Measurements from ENCODE around the gene UNC13D. TPM values are rescaled to one million over a fixed set of nuclear protein-coding genes. Genes with fewer than 3 reads are reported as not detected.
A peak's percentile ranks its signal among the peaks of the same experiment; 100 is the strongest.
"Not testable (repeated sequence)": the region's sequence is repeated elsewhere in the genome, so short reads cannot be mapped to it uniquely, and the experiment has no call there.

The UNC13D gene
- total RNA-seq, 1 donor from 2014 or later = 6.8 TPM

DNA sequence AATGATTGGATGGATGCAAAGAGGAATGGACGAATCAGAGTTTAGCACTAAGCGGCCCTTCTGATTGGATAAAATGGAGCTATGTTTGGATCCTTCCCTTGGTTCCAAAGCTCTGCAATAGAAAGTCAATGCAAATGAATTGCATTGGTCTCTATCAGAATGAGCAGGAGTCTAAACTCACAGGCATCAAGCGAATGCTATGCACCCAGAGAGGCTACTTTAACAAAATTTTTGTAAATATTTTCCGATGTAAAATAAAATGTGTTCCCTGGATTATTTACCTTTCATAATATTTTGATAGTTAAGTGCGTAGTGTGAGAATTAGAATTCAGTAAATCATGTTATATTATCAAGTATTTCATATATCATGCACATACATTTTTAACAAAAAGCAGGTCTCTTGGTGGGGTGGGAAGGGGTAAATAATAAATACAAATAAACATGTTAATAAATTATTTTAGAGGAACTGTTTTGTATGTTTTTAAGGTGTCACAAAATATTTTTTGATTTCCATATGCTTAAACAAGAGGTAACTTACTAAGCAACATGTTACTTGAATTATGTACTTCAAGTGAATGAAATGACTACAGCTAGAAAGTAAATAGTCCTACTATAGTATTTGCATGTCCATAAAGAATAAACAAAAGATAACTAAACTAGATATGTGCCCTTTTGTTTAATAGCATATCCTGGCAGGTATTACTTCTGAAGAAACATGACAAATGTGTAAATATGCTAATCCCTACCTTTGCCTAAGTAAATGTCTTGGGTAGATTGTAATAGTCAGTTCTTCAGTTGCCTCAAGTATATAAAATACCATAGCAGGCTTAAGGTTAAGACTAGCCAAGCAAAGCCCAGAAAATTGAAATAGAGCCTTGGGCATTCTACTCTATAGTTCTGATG lies 64.0 kb downstream of the UNC13D start:
- peaks cover 50% of the 10 kb centered on the region for H3K4me1 Mint-ChIP-seq
- no peak for DNase-seq (ENCODE audit: low spot score in 2 of 2, unreplicated experiment in 2 of 2)
- H3K9me3 Mint-ChIP-seq = no peaks in the 10 kb centered on the region
- H3K27me3 Mint-ChIP-seq (ENCODE audit: low read depth) = peaks cover 1% of the 10 kb centered on the region
- H3K36me3 Mint-ChIP-seq = peaks cover 22% of the 10 kb centered on the region
- TF ChIP-seq, protein P1, sequence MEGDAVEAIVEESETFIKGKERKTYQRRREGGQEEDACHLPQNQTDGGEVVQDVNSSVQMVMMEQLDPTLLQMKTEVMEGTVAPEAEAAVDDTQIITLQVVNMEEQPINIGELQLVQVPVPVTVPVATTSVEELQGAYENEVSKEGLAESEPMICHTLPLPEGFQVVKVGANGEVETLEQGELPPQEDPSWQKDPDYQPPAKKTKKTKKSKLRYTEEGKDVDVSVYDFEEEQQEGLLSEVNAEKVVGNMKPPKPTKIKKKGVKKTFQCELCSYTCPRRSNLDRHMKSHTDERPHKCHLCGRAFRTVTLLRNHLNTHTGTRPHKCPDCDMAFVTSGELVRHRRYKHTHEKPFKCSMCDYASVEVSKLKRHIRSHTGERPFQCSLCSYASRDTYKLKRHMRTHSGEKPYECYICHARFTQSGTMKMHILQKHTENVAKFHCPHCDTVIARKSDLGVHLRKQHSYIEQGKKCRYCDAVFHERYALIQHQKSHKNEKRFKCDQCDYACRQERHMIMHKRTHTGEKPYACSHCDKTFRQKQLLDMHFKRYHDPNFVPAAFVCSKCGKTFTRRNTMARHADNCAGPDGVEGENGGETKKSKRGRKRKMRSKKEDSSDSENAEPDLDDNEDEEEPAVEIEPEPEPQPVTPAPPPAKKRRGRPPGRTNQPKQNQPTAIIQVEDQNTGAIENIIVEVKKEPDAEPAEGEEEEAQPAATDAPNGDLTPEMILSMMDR (IDR thresholded peaks at IDR 0.05; ENCODE audit: unreplicated experiment) = no peak
- peak overlapping the region; percentile 99 for H3K27ac Mint-ChIP-seq
- H3K4me3 Mint-ChIP-seq = peak overlapping the region; percentile 97

DNA sequence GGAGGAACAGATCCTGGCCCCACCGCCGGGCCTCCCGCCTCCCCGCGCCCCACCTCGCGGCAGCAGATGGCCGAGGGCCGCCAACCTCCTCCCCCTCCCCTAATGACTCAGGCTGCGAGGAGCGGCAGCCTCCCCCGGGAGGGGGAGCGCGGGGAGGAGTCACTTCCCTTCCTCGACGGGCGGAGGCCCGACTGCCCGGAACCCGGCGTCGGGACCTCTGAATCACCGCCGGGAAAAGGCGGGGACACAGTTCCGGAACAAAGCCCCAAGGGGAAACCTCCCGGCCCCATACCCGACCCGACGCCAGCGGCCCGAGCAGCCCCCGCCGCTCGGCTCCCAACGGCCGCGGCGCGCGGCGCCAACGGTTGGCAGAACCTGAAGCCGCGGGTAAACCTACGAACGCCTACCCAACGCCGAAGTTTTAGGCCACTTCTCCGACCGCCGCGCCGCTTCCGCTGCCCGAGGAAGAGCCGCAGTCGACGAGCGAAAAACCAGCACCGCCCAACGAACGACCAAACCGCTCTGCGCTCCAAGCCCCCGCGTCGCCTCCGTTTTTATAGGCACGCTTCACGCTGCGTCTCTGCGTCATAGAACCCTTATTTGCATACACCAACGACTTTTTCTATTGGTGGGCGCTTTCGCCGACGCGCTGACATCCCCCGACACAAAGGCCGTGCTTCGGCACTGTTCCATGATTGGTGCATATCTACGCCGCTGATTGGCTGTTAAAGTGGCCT lies 64.8 kb downstream of the UNC13D start:
- Mint-ChIP-seq H3K4me1 (peaks cover 47% of the 10 kb centered on the region), H3K27ac (peak overlapping the region; percentile 99), H3K27me3 (ENCODE audit: low read depth) (peaks cover 1% of the 10 kb centered on the region), H3K36me3 (peaks cover 22% of the 10 kb centered on the region), H3K9me3 (no peaks in the 10 kb centered on the region), H3K4me3 (peak overlapping the region; percentile 97)
- peak; percentile 88 to 95 for DNase-seq (ENCODE audit: low spot score in 2 of 2, unreplicated experiment in 2 of 2)
- TF ChIP-seq, protein P1 (IDR thresholded peaks at IDR 0.05; ENCODE audit: unreplicated experiment) = no peak

DNA sequence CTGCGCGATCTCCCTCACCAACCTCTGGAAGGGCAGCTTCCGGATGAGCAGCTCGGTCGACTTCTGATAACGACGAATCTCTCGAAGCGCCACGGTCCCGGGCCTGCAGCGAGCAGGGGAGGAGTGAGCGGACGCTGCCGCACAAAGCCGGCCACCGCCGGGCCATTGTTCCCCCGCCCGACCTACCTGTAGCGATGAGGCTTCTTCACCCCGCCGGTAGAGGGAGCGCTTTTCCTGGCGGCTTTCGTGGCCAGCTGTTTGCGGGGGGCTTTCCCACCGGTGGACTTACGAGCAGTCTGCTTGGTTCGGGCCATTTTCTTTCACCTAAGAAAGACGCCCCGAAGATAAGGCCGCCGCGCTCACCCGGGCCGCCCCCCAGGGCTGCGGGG lies 65.3 kb downstream of the UNC13D start:
- DNase-seq (ENCODE audit: low spot score in 2 of 2, unreplicated experiment in 2 of 2) = peak in 1 of 2 experiments; percentile 54
- peak overlapping the region; percentile 97 for H3K4me3 Mint-ChIP-seq
- H3K27me3 Mint-ChIP-seq (ENCODE audit: low read depth) = peaks cover 1% of the 10 kb centered on the region
- H3K9me3 Mint-ChIP-seq = no peaks in the 10 kb centered on the region
- peak overlapping the region; percentile 91 for H3K27ac Mint-ChIP-seq
- TF ChIP-seq, protein P1 (IDR thresholded peaks at IDR 0.05; ENCODE audit: unreplicated experiment) = peak; percentile 79
- H3K36me3 Mint-ChIP-seq = peaks cover 22% of the 10 kb centered on the region
- H3K4me1 Mint-ChIP-seq = peaks cover 41% of the 10 kb centered on the region

DNA sequence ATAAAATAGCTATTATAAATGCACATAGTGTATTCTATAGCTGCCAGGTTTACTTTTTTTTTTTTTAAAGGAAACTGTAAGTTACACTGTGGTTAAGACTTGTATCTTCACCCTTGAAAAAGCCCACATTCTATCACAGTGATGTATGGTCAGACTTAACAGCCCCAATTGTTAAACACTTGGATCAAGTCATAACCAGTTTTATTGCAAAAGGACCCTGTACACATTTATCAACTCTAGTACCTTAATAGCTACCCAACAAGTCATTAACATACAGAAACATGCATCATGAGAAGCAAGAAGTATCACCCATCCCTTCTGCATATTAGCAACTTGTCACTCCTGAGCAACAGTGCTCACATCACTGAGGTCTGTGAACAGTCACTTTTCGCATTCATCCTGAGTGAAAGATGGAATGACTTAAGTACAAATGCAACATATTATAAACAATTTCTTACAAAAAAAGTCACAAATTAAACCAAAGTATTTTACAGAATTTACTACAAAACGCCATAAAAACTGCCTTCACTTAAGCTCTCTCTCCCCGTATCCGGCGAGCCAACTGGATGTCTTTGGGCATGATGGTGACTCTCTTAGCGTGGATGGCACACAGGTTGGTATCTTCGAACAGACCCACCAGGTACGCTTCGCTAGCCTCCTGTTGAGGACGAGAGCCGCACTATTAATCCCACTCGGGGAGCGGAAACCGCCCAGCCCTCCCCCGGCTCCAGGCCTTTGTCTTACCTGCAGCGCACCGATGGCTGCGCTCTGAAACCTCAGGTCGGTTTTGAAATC lies 65.9 kb downstream of the UNC13D start:
- not testable (repeated sequence) for H3K9me3 Mint-ChIP-seq; DNase-seq (ENCODE audit: low spot score in 2 of 2, unreplicated experiment in 2 of 2); H3K27me3 Mint-ChIP-seq (ENCODE audit: low read depth)
- H3K4me1 Mint-ChIP-seq = peaks cover 35% of the 10 kb centered on the region
- H3K36me3 Mint-ChIP-seq = peaks cover 22% of the 10 kb centered on the region
- peak overlapping the region; percentile 97 for H3K4me3 Mint-ChIP-seq
- peak overlapping the region; percentile 91 for H3K27ac Mint-ChIP-seq

DNA sequence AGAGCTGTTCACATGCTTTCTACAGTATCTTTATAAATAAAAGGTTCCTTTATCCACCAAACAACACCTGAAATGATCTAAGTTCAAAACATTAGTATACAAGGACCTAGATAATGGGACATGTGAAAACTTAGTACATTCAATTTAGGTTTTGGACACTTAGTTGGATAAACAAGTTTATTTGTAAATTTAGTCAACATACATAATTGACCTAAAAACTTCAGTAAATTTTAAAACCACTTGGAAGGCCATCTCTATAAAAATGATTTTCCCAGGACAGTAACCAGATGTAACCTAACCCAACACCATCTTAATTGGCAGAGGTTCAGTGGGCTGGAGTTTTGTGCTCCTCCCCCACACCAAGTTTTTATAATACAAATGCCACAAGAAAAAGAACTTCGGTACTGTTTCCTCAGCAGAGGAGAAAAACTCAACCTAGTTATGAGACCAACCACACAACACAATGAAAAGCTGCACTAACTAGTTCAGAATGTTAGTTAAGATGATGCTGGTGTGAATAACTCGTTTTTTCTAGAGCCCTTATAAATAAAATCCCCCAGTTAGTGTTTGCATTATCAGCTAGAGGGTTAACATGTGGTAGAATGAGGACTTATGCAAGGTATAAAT lies 66.8 kb downstream of the UNC13D start:
- H3K4me1 Mint-ChIP-seq = peaks cover 31% of the 10 kb centered on the region
- TF ChIP-seq, protein P1 (IDR thresholded peaks at IDR 0.05; ENCODE audit: unreplicated experiment) = no peak
- H3K27ac Mint-ChIP-seq = peak overlapping the region; percentile 83
- H3K9me3 Mint-ChIP-seq = no peaks in the 10 kb centered on the region
- H3K27me3 Mint-ChIP-seq (ENCODE audit: low read depth) = peaks cover 1% of the 10 kb centered on the region
- H3K36me3 Mint-ChIP-seq = peaks cover 22% of the 10 kb centered on the region
- peak overlapping the region; percentile 97 for H3K4me3 Mint-ChIP-seq
- no peak for DNase-seq (ENCODE audit: low spot score in 2 of 2, unreplicated experiment in 2 of 2)

Small RNA genes within 50 kb of the gene (microRNA-seq; reads per million reads assigned to microRNA genes)
- gene MIR4738 = not detected

Other genes starting within 250 kb of the UNC13D start
- gene SMIM5, start 211.0 kb downstream of the UNC13D start, total RNA-seq = 0.95 to 1.7 TPM (median 1.5 TPM) in 3 replicates
- gene RECQL5, start 177.2 kb downstream of the UNC13D start, total RNA-seq = 56.9 to 63.3 TPM (median 62.6 TPM) in 3 replicates
- gene SAP30BP, start 177.1 kb downstream of the UNC13D start, total RNA-seq = 96.0 to 109 TPM (median 106 TPM) in 3 replicates
- gene ITGB4, start 122.9 kb downstream of the UNC13D start, total RNA-seq = 112 to 117 TPM (median 116 TPM) in 3 replicates
- gene GALK1, start 79.2 kb downstream of the UNC13D start, total RNA-seq = 28.0 to 32.1 TPM (median 30.4 TPM) in 3 replicates
- gene UNK, start 59.6 kb downstream of the UNC13D start, total RNA-seq = 63.4 to 66.4 TPM (median 65.4 TPM) in 3 replicates
- gene WBP2, start 10.9 kb upstream of the UNC13D start, total RNA-seq = 42.3 to 46.0 TPM (median 45.8 TPM) in 3 replicates
- gene TRIM47, start 34.2 kb upstream of the UNC13D start, total RNA-seq = 2.8 to 3.1 TPM (median 2.9 TPM) in 3 replicates
- gene TRIM65, start 52.5 kb upstream of the UNC13D start, total RNA-seq = 21.2 to 21.9 TPM (median 21.4 TPM) in 3 replicates
- 77.8 to 91.1 TPM (median 82.2 TPM) in 3 replicates for gene MRPL38, start 60.5 kb upstream of the UNC13D start, total RNA-seq
- 22.4 to 24.6 TPM (median 23.4 TPM) in 3 replicates for gene FBF1, start 96.6 kb upstream of the UNC13D start, total RNA-seq
- 52.2 to 57.5 TPM (median 54.3 TPM) in 3 replicates for gene ACOX1, start 134.8 kb upstream of the UNC13D start, total RNA-seq
- gene TEN1, start 134.8 kb upstream of the UNC13D start, total RNA-seq = 35.5 to 39.4 TPM (median 37.5 TPM) in 3 replicates
- 34.7 to 36.5 TPM (median 34.9 TPM) in 3 replicates for gene CDK3, start 156.5 kb upstream of the UNC13D start, total RNA-seq
- gene EVPL, start 182.9 kb upstream of the UNC13D start, total RNA-seq = 0.16 to 0.47 TPM (median 0.25 TPM) in 3 replicates
- 74.9 to 80.5 TPM (median 80.1 TPM) in 3 replicates for gene SRP68, start 228.1 kb upstream of the UNC13D start, total RNA-seq
- gene GALR2, start 230.4 kb upstream of the UNC13D start, total RNA-seq = not detected in 3 replicates
- gene ZACN, start 234.8 kb upstream of the UNC13D start, total RNA-seq = 0.18 TPM in 1 of 3 replicates, not detected in the others